Measurements from ENCODE around the gene ABCA2.
"Not testable (repeated sequence)": the region's sequence is repeated elsewhere in the genome, so short reads cannot be mapped to it uniquely, and the experiment has no call there.

The ABCA2 gene

GRCh38 chr9:137037483-137037882 lies 9.4 kb upstream of the ABCA2 start:
- H3K4me3 ChIP-seq (ENCODE audit: control insufficient read depth, low read depth, low read length) = no peak overlapping the region
- DNase-seq (ENCODE audit: low read depth) = no peak
- no peak for TF ChIP-seq CTCF (conservative IDR thresholded peaks at IDR 0.05; ENCODE audit: control insufficient read depth, insufficient read depth, low read depth, low read length)

- no peak overlapping the region for H3K4me3 ChIP-seq (ENCODE audit: control insufficient read depth, low read depth, low read length)
- no peak for TF ChIP-seq CTCF (conservative IDR thresholded peaks at IDR 0.05; ENCODE audit: control insufficient read depth, insufficient read depth, low read depth, low read length)
- no peak for DNase-seq (ENCODE audit: low read depth)
Observed at GRCh38 chr9:137037035-137037434, 9.0 kb upstream of the ABCA2 start.

- TF ChIP-seq CTCF (conservative IDR thresholded peaks at IDR 0.05; ENCODE audit: control insufficient read depth, insufficient read depth, low read depth, low read length) = no peak
- H3K4me3 ChIP-seq (ENCODE audit: control insufficient read depth, low read depth, low read length) = no peak overlapping the region
- DNase-seq (ENCODE audit: low read depth) = no peak
Observed at GRCh38 chr9:137035937-137036336, 7.9 kb upstream of the ABCA2 start.

- no peak for TF ChIP-seq CTCF (conservative IDR thresholded peaks at IDR 0.05; ENCODE audit: control insufficient read depth, insufficient read depth, low read depth, low read length)
- no peak overlapping the region for H3K4me3 ChIP-seq (ENCODE audit: control insufficient read depth, low read depth, low read length)
- no peak for DNase-seq (ENCODE audit: low read depth)
Observed at GRCh38 chr9:137035507-137035834, 7.4 kb upstream of the ABCA2 start.

- peak; percentile 89 for TF ChIP-seq CTCF (conservative IDR thresholded peaks at IDR 0.05; ENCODE audit: control insufficient read depth, insufficient read depth, low read depth, low read length)
- H3K4me3 ChIP-seq (ENCODE audit: control insufficient read depth, low read depth, low read length) = no peak overlapping the region
- peak; percentile 76 for DNase-seq (ENCODE audit: low read depth)
Observed at GRCh38 chr9:137034709-137035506, 6.9 kb upstream of the ABCA2 start.

GRCh38 chr9:137034039-137034708 lies 6.1 kb upstream of the ABCA2 start:
- TF ChIP-seq CTCF (conservative IDR thresholded peaks at IDR 0.05; ENCODE audit: control insufficient read depth, insufficient read depth, low read depth, low read length) = no peak
- DNase-seq (ENCODE audit: low read depth) = no peak
- no peak overlapping the region for H3K4me3 ChIP-seq (ENCODE audit: control insufficient read depth, low read depth, low read length)

GRCh38 chr9:137033481-137033880 lies 5.4 kb upstream of the ABCA2 start:
- not testable (repeated sequence) for DNase-seq (ENCODE audit: low read depth); H3K4me3 ChIP-seq (ENCODE audit: control insufficient read depth, low read depth, low read length)

All from fibroblast of mammary gland (primary cell).